ENCODE results near the gene NPW.

GRCh38 chr16:1990351-1991134 is 29.0 kb upstream of the NPW start:
- TF ChIP-seq, protein P1, sequence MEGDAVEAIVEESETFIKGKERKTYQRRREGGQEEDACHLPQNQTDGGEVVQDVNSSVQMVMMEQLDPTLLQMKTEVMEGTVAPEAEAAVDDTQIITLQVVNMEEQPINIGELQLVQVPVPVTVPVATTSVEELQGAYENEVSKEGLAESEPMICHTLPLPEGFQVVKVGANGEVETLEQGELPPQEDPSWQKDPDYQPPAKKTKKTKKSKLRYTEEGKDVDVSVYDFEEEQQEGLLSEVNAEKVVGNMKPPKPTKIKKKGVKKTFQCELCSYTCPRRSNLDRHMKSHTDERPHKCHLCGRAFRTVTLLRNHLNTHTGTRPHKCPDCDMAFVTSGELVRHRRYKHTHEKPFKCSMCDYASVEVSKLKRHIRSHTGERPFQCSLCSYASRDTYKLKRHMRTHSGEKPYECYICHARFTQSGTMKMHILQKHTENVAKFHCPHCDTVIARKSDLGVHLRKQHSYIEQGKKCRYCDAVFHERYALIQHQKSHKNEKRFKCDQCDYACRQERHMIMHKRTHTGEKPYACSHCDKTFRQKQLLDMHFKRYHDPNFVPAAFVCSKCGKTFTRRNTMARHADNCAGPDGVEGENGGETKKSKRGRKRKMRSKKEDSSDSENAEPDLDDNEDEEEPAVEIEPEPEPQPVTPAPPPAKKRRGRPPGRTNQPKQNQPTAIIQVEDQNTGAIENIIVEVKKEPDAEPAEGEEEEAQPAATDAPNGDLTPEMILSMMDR (IDR thresholded peaks at IDR 0.05; ENCODE audit: low read depth, low read length), result no peak
- TF ChIP-seq EZH2phosphoT487 (IDR thresholded peaks at IDR 0.05; ENCODE audit: low read depth), result no peak
